C4-2B (cell line): ENCODE data around the gene SH3BGR.

ENCODE experiments used
- ZFX ChIP-seq: fragments of 450-650 bp; IDR thresholded peaks from 2 replicates; pipeline ENCODE4 v1.6.1; 2017
- TF ChIP-seq, protein P1 (sequence below): fragments of 450-650 bp; conservative IDR thresholded peaks from 2 replicates; pipeline ENCODE4 v1.5.1; 2017; ENCODE audit warnings: mild to moderate bottlenecking

DNA sequence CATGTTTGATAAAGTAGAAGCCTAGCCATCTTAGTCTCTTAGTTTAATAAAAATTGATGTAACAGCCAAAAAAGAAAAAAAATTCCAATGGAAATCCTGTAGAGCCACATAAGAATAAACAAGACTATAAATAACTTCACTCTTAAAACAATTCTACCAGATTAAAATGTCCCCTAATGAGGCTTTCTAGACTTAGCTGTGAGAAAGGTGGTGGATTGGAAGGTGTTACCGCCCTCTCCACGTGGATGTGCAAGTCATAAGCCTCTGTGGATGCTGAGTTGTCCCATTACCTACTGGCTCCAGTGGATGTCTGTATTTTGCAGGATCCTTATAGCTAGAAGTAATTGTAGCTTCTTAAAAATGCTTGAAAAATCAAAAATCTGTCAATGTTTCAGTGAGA, 20.8 kb upstream of the SH3BGR start:
- TF ChIP-seq, protein P1, sequence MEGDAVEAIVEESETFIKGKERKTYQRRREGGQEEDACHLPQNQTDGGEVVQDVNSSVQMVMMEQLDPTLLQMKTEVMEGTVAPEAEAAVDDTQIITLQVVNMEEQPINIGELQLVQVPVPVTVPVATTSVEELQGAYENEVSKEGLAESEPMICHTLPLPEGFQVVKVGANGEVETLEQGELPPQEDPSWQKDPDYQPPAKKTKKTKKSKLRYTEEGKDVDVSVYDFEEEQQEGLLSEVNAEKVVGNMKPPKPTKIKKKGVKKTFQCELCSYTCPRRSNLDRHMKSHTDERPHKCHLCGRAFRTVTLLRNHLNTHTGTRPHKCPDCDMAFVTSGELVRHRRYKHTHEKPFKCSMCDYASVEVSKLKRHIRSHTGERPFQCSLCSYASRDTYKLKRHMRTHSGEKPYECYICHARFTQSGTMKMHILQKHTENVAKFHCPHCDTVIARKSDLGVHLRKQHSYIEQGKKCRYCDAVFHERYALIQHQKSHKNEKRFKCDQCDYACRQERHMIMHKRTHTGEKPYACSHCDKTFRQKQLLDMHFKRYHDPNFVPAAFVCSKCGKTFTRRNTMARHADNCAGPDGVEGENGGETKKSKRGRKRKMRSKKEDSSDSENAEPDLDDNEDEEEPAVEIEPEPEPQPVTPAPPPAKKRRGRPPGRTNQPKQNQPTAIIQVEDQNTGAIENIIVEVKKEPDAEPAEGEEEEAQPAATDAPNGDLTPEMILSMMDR = no peak
- no peak for TF ChIP-seq ZFX
